ENCODE measurements around the gene HES7. TPM values are rescaled to one million over a fixed set of nuclear protein-coding genes. Genes with fewer than 3 reads are reported as not detected.

The HES7 gene
- total and polyA plus RNA-seq, 9 of the 15 experiments (the other 6 are each of a cell fraction or from before 2014, with no cell fraction given) = 0.03 to 1.7 (median 0.14) TPM; not detected in 1

DNA sequence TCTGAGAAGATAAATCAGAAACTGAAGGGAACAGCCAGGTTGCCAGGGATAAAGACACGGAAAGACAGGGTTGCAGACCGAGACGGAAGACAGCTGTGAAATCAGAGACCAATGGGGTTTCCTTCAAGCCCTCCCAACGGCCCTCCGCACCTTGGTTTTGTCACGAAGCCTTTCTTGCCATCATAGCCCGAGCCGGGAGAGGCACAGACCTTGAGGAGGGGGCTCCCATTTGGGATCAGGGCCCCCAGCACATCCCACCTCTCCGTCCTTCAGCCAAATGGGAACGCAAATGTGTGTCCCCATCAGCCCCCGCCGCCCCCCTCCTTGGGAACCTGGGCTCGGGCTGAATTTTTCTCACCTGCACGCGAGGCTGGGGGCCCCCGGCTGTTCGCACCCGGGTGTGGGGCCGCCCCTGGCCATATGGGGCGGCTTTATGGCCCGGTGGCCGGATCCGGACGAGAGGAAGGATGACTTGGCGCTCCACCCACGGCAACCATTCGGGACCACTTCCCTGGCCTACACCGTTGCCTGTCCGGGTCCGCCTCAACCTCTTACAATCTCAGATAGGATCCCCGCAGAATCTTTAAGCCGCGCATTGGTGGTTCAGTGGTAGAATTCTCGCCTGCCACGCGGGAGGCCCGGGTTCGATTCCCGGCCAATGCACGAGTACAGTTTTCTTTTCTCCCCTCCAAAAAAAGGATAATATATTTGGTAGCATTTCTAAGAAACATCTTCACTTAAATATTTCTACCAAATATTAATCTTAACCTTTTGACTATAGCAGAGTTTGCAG is 1.4 kb upstream of the HES7 start (continued):
- TF ChIP-seq, protein P1, sequence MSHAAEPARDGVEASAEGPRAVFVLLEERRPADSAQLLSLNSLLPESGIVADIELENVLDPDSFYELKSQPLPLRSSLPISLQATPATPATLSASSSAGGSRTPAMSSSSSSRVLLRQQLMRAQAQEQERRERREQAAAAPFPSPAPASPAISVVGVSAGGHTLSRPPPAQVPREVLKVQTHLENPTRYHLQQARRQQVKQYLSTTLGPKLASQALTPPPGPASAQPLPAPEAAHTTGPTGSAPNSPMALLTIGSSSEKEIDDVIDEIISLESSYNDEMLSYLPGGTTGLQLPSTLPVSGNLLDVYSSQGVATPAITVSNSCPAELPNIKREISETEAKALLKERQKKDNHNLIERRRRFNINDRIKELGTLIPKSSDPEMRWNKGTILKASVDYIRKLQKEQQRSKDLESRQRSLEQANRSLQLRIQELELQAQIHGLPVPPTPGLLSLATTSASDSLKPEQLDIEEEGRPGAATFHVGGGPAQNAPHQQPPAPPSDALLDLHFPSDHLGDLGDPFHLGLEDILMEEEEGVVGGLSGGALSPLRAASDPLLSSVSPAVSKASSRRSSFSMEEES (CRISPR knock-in tag; IDR thresholded peaks at IDR 0.05) = no peak
- TF ChIP-seq SAFB2 (IDR thresholded peaks at IDR 0.05; ENCODE audit: borderline replicate concordance, low read depth, low read length, severe bottlenecking) (no peak), ZFX (CRISPR knock-in tag; IDR thresholded peaks at IDR 0.05) (peak; percentile 60), EP400 (IDR thresholded peaks at IDR 0.05) (0 out of 2 replicates have a peak, but pooled peaks have one; percentile 20), SRSF9 (IDR thresholded peaks at IDR 0.05; ENCODE audit: borderline replicate concordance, low read depth, low read length) (no peak), JUND (IDR thresholded peaks at IDR 0.05; ENCODE audit: borderline replicate concordance, low read depth, low read length) (no peak), JUND (tag; IDR thresholded peaks at IDR 0.05; ENCODE audit: borderline replicate concordance, low read depth, low read length) (no peak), ZBTB11 (CRISPR knock-in tag; IDR thresholded peaks at IDR 0.05) (peak in 2 of 3 experiments; percentile 58 to 60; a peak in 3 of 6 replicates), AFF4 (CRISPR knock-in tag; IDR thresholded peaks at IDR 0.05) (no peak)
- TF ChIP-seq, protein P2, sequence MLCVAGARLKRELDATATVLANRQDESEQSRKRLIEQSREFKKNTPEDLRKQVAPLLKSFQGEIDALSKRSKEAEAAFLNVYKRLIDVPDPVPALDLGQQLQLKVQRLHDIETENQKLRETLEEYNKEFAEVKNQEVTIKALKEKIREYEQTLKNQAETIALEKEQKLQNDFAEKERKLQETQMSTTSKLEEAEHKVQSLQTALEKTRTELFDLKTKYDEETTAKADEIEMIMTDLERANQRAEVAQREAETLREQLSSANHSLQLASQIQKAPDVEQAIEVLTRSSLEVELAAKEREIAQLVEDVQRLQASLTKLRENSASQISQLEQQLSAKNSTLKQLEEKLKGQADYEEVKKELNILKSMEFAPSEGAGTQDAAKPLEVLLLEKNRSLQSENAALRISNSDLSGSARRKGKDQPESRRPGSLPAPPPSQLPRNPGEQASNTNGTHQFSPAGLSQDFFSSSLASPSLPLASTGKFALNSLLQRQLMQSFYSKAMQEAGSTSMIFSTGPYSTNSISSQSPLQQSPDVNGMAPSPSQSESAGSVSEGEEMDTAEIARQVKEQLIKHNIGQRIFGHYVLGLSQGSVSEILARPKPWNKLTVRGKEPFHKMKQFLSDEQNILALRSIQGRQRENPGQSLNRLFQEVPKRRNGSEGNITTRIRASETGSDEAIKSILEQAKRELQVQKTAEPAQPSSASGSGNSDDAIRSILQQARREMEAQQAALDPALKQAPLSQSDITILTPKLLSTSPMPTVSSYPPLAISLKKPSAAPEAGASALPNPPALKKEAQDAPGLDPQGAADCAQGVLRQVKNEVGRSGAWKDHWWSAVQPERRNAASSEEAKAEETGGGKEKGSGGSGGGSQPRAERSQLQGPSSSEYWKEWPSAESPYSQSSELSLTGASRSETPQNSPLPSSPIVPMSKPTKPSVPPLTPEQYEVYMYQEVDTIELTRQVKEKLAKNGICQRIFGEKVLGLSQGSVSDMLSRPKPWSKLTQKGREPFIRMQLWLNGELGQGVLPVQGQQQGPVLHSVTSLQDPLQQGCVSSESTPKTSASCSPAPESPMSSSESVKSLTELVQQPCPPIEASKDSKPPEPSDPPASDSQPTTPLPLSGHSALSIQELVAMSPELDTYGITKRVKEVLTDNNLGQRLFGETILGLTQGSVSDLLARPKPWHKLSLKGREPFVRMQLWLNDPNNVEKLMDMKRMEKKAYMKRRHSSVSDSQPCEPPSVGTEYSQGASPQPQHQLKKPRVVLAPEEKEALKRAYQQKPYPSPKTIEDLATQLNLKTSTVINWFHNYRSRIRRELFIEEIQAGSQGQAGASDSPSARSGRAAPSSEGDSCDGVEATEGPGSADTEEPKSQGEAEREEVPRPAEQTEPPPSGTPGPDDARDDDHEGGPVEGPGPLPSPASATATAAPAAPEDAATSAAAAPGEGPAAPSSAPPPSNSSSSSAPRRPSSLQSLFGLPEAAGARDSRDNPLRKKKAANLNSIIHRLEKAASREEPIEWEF (CRISPR knock-in tag; IDR thresholded peaks at IDR 0.05) = no peak

Data from K562 (cell line).